SW480 (cell line): ENCODE measurements around the gene PTPRE.
A peak's percentile ranks its signal among the peaks of the same experiment; 100 is the strongest.

Source experiments
- DNase-seq: peaks from one replicate; pipeline ENCODE4 v3.0.0-alpha.2; 2016; ENCODE audit warnings: low spot score

The PTPRE gene

DNA sequence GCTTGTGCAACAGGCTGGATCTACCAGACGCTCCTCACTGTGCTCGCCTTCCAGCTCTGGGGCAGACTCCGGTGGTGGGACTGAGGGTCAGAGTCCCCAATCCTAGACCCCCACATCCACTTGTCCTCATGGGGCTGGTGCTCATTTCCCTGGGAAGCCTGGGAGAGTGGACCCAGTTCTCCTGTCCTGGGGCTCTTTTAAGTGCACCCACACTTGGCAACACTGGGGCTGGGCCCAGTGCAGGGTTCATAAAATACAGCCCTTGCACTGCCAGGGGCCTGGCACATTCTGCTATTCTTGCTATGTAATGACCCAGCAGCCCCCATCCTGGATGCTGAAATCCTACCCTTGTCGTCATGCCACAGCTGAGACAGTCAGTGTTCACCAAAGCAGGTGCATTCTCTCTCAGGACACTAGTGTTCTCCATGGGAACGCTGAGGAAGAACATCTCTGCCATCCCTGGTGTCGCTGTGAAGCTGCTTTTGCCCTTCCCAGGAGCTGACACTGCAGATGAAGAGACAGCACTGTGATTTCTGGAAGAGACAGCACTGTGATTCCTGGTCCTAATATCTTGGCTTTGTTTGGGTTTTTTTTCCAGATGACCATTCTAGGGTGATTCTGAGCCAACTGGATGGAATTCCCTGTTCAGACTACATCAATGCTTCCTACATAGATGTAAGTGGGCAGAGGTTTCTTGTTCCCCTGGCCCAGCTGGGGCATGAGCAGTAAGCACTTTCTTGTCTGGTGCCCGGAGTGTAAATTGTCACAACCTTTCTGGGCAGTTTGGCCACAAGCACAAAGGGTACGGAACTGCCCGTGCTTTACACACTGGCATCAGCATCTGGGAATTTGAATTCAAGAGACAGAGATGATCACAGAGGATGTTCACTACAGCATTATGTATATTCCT, 153.7 kb downstream of the PTPRE start:
- DNase-seq: no peak

DNA sequence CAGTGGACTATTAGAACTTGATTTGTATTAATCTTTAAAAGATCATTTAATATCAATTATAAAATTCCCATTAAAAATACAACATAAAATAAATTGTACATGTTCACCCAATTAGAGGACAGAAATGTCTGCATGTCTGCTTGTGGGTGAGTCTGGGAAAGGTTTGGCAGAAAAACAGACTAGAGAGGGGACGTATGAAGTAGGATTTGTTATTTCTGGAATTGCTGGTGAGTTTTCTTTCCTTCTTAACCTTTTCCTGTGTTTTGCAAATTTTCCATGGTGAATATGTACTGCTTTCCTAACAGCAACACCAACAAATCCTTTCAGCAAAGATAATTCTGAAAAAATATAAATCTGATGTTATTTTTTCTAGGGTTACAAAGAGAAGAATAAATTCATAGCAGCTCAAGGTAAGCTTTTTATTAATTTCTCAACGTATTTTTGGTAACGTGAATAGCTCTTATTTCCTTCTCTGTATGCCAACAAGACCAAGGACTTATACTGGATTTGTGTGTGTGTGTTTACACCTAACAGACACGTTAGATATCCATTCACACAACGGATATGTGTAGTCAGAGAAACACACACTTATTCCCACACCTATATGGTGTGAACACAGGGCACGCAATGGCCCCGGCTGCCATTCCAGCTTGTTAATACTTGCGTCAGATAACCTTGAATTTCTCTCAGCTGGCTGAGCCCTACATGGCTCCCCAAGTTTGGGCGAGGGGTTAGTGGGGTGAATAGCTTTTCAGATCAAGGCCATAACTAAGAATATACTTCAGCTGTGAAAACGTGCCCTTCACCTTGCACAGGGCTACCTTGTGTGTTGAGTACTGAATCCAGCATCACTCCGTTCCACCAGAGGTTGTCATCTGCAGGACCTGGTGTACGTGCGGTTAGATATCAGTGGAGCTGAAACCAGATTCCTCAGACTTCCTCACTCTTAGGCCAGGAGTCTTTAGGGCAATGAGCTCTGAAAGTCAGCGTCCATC, 154.7 kb downstream of the PTPRE start:
- DNase-seq: no peak

DNA sequence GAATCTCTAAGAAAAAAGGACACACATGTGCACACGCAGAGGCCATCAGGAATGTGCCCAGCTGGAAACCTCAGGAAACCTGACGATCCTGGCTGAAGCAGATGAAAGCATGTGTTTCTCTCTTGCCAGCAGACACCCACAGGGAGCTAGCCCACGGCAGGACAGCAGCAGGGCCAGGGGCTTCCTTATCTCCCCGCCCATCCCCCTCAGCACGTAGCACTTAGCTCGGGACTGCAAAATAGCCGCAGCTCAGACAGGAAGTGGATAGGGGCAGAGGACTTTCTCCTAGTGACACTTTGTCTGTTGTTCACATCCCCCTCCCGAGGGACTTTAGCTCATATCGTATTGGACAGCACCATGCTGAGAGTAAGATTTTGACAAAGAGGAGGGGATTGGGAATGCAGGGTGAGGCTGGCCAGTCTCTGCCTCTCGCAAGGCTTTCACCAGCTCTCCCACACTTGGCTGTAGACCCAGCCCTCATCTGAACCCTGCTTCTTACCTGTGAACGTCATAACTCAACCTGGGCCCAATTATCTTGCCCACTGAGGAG, 155.5 kb downstream of the PTPRE start:
- DNase-seq: no peak

DNA sequence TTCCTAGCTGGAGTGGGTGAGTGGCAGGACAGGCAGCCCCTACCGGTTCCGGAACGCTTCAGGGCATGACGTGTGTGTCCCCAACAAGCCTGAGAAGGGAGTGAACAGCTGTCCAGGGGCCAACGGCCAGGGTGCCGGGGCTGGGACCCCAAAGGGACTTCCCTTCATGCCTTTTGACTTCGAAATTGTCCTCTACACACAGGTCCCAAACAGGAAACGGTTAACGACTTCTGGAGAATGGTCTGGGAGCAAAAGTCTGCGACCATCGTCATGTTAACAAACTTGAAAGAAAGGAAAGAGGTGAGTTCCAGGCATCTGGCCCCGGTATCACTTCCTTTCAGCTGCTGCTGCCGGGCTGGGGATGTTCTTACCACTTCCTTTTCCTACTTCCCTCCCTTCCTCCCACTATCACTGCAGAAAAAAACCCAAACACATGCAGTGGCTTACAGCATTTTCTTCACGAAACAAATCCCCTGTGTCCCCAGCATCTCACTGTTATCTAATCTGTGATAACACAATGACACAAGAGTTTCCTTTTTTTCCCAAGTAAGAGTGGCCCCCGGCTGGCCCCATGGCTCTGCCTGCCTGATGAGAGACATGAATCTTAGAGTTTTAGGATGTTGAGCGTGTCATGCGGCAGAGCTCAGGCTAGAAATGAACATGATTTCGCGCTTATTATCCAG, 156.1 kb downstream of the PTPRE start:
- no peak for DNase-seq

DNA sequence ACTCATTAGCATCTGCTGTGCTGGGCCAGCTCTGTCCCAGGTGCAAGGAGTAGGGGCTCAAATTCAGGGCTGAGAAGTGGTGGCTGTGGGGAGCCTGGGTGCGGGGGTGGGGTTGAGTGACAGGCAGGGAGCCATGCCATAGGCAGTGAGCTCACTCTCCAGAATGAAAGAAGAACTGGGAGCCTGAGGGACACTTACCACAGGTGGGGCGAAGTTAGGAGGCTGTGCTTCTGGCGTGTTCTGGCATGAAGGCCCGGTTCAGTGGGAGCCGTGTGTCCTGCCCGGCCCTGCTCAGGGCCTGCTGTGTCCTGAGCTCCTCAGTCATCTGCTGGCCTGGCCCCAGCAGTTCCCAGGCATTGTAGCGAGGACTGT, 156.8 kb downstream of the PTPRE start:
- DNase-seq: no peak

DNA sequence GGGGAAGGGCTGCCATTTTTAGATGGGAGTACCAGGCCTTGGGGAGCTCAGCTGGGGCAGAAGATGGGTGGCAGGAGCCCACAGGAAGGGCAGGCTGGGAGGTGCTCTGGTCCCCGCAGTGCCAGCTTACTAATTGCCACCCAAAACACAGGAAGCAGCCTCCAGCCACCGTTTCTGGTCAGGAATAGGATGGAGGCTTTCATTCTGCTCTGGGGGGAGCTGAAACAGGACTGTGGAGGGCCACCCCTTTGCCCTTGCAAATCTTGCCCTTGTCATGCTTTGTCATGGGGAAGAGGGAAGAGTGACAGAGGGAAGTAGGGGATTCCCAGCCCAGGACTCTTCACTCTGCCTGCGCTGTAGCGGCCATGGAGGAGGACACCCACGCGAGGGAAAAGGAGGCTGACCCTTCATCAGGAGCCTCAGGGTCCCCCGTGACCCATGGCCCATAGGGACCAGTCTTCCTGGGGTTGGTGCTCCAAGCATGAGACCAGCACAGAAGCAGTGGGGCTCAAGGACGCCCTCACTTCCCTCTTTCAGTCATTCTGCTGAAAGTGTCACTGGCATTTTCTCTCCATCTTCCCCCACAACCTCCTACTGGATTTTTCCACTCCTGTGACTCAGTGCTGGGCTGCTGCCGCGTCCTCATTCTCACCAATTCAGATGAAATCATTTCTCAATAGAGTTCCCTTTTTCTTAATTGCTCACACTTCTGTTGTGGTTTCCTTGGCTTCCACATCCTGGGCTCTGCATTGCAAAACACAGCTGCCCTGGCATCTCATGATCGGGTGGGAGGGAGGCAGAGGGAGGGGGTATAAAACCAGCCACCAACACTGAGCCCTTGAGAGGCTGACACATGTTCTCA, 157.4 kb downstream of the PTPRE start:
- DNase-seq: peak; percentile 79

DNA sequence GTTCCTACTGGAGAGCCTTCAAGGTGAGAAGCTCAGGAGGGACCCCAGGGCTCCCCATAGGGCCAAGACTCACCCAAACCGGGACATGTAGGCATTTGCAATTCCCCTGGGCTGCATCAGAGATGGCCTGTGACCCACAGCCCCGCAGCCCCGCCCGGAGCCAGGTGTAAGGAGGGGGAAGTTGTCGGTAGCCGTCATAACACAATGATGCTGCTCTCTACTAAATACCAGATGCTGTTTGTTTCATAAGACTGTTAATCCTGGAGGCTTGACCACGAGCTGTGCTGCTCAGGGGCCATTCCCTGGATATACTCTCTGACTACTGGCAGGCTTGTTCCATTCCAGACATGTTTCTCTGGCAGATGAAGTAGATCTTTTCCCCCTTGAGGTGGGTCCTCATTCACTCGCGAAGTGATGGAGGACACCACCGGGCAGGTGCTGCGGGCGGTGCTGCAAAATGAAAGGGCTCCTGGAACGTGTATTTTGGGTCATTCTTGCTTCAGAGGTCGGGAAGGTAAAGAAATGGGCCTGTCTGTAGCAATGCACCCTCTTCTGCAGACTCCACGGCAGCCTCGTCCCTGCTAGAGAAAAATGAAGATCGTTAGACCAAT, 158.2 kb downstream of the PTPRE start:
- peak; percentile 39 for DNase-seq

DNA sequence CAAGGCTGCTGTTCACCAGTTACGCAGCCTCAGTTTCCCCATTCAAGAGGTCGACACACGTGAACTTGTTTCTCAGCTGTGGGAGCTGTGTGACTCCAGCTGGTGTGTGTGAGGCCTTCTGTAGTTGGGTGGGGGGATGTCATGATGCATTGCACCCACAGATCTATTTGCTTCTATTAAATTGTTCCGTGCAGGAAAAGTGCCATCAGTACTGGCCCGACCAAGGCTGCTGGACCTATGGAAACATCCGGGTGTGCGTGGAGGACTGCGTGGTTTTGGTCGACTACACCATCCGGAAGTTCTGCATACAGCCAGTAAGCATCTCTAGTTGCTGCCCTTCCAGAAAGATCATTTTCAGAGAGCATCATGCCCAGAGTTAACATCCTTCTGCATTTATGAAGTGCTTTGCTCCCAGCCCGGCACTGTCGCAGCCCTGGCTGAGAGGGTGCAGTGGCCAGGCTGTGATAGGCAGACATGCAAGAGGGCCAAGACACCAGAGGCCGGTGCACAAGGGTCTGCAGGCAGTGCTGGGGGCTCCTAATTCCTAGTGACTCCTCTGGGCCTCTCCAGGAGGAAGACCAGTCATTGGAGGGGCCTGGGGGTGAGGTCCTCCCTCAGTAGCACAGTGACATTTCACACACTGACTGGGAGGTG, 159.1 kb downstream of the PTPRE start:
- DNase-seq: no peak

DNA sequence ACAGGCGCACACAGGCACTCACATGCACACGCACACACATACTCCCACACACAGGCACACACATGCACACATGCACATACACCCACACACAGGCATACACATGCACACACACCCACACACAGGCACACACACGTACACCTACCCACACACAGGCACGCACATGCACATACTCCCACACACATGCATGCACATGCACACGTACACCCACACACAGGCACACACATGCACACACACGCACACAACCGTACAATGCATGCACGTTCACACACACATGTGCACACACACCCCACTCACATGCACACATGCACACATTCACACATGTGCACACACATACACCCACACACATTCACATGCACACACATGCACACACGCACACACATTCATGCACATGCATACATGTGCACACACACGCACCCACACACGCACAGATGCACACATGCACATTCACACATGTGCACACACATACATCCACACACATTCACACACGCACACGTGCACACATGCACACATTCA, 160.0 kb downstream of the PTPRE start:
- DNase-seq: no peak

DNA sequence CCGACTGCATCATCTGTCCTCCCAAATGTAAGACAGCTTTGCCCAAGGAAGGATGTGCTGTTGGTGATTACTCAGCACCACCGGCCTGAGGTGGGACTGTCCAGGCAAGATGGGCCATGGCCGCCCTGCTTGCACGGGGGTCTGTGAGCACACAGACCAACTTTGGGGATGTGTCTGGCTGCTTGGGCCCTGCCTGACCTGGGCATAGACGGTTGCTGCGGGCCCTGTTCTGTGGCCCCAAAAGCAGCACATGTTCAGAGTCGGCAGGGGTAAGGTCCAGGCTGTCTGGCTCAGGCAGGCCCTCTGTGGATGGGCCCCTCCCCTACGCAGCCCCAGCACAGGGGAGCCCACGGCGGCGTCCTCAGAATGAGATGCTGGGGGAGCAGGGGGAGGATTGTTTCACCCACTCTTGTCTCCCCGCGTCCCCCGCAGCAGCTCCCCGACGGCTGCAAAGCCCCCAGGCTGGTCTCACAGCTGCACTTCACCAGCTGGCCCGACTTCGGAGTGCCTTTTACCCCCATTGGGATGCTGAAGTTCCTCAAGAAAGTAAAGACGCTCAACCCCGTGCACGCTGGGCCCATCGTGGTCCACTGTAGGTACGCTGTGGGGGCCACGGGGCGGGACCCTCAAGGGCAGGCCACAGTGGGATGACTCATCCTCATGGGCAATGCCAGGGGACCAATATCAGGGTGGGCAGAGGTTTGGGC, 160.9 kb downstream of the PTPRE start:
- no peak for DNase-seq

DNA sequence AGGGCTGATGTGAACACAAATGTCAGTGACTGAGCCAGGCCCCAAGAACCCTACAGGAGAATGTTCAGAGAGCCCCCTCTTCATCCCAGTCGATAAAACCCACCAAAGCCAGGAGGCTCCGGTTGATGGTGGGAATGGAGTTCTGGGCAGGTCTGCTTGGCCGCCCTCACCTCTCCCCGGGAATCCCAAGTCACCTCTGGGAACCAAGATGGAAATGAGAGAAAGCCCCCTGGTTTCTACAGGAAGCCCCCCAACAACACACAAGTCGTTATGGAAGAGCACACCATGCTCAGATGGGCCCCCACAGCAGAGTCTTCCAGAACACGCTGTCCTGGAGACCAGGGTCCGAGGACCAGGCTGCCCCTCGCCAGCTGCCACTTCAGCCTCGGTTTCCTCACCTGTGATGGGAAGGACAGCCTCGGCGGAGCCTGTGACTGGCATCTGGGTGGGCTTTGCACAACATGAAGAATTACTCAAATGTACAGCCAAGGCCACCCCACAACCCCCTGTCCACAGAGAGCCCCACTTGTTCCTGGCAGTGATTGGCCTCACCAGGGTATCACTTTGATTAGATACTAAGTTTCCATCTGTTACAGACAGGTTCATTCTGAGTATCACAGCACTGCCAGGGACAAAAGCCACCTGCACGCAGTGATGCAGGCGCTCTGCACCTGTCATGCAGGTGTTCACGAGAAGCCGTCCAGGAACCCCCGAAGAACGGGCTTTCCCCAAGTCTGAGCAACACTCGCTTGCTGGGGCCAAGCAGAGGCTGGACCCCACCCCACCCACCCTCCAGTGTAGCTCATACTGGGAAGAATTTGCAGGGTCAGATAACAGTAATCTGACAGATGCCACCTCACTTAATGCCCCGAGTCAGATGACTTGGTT, 161.7 kb downstream of the PTPRE start:
- no peak for DNase-seq

DNA sequence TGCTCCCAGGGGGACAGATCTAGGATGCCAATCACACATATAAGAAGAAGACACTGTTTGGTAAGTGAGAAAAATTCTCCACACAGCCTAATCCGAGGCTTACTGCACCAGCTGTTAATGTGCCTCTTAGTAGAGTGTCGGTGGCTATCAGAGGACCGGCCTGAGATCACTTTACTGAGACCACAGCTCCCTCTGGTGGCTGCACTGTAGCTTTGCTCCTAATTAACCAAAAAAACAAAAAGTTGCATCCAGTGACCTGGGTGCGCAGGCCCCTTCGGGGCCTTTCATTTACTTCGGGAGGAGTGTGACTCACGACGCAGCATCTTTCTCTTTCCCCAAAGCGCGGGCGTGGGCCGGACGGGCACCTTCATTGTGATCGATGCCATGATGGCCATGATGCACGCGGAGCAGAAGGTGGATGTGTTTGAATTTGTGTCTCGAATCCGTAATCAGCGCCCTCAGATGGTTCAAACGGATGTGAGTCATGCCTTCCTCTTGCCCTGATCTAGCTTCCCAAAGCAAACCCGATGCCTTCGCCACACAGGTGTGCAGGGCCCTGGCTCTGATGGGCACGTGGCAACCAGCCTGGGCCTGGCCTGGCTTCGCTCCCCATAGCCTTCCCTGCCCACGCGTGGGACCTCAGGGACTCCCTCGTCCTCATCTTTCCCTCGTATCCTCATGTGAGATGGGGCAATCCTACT, 162.6 kb downstream of the PTPRE start:
- DNase-seq: peak; percentile 74

DNA sequence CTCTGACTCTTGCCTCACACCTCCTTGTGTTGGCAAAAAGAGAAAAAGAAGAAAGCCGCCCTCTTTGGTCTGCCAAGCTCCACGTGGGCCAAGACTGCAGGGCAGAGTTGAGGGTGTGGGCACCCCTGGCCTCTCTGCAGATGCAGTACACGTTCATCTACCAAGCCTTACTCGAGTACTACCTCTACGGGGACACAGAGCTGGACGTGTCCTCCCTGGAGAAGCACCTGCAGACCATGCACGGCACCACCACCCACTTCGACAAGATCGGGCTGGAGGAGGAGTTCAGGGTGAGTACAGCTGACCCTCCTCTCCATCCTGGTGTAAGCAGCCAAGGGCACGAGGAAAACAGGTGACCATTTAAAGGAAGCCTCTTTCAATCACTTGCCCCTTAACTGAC, 163.3 kb downstream of the PTPRE start:
- no peak for DNase-seq

DNA sequence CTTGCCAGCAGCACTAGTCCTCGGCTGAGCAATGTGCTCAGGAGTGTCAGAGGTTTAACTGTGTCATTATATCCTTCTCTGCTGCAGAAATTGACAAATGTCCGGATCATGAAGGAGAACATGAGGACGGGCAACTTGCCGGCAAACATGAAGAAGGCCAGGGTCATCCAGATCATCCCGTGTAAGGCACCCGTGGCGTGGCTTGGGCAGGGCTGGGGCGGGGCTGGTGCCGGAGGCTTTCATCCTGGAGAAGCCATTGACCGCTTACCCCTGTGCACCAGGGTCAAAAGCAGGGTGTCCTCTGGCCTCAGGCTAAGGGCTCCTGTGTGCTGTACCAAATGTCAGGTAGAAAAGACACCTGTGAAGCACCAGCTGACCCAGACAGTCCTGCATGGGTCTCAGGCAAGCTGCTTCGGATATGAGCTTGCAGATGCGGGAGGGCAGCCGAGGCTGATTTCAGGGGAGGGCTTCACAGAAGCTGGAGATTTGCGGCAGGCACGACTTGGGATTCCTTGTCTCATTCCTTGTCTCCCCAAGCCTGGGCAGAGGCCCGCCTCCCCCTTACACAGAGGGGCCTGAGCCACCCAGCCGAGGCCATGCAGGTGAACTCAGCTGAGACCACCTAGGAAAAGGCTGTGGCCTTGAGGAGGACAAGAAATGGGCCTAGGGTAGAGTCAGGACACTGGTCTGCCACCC, 164.0 kb downstream of the PTPRE start:
- DNase-seq: no peak

DNA sequence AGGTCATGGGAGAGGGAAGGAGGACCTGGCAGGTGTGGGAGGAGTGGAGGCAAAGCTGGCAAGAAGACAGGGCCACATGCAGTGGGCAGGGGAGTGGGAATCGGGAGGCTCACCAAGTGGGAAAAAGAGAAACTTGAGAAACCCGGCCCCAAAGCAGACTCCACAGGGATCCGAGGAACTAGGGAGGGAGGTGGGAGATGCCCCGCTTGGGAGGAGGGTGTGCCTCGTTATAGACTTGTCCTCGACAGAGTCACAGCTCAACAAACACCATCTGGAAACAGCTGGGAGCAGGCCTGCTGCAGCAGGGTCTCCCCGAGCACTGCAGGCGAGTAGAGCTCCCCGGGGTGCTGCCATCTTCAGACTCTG, 164.5 kb downstream of the PTPRE start:
- DNase-seq: no peak

DNA sequence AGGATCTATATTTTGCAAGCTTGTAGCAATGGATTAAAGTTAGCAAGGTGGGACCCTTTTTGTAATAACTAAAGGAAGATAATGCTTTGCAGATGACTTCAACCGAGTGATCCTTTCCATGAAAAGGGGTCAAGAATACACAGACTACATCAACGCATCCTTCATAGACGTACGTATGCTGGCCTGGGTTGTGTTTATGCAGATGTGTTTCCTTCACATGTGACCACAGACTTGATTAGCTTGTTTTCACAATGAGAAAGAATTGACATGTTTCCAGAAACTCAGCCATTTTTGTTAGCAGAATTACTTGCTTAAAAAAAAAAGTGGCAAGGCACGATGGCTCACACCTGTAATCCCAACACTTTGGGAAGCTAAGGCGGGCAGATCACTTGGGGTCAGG, 165.1 kb downstream of the PTPRE start:
- DNase-seq: no peak
